ENCODE results near the gene TMEM272.
"Not testable (repeated sequence)": the region's sequence is repeated elsewhere in the genome, so short reads cannot be mapped to it uniquely, and the experiment has no call there.

TMEM272 gene

DNA sequence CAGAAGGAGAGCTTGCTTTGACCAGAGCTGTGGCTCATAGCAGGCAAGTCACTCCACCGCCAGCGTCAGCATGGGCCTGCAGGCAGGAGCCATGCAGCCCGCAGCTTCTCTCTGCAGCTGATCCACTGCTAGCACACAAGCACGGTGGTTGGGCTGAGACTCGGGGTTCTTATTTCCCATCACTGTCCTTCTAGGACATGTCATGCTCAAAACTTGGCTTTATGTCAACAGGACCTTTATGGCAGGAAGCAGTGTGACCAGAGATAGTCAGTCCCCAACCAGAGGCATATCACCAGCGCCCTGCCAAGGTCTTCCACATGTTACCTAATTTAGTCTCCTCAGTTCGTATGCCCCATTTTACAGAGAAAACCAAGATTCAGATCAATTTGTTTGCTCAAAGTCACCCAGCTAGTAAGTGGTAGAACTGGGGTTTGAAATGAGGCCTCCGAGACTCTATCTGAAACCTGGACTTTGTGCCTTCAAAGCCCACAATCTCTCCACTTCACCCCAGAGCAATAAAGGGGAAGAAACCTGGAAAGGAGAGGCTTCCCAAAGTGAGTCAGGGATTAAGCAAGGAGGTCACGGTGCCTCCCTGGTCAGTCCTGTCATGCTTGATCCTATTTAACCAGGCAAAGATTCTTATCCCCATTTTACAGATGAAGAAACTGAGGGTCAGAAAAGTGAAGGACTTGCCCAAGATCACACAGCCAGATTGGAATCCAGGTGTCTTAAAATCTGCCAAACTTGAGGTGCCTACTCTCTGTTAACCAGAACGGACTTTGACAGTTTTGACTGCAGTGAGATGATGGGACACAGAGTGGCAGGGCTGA lies 5.1 kb downstream of the TMEM272 start:
- Mint-ChIP-seq H3K9me3 (no peaks in the 10 kb centered on the region), H3K4me3 (no peak overlapping the region)

DNA sequence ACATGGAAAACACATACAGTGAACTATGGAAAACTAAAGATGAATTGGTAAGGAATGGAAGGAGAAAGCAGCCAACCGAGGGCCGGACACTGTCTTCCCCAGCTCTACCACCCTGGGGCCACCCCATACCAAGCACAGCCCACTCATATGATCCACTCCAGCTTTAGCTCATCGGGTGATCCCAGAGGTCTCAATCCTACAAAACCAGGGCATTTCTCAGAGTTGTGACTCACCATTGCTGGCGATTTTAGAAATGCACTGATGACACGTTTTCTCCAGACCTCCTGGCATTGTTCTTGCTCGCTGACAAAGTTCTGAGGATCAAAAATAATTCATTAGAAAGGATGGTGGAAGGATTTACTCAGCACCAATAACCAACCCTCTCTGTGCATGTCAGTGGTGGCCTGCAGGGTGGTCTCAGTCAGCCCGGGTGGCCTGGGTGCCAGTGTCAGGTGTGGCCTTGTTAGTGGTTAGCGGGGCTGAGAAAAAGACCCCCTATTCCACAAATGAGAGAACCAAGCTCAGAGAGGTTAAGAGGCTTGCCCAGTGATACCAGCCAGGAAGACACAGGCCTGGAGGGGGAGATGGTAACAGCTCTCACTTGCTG lies 6.6 kb downstream of the TMEM272 start:
- Mint-ChIP-seq H3K27ac (peak overlapping the region; percentile 79), H3K9me3 (no peaks in the 10 kb centered on the region), H3K4me1 (peaks cover 35% of the 10 kb centered on the region), H3K36me3 (ENCODE audit: low read depth) (no peaks in the 10 kb centered on the region), H3K4me3 (no peak overlapping the region), H3K27me3 (no peaks in the 10 kb centered on the region)
- DNase-seq = peak; percentile 24
- peak; percentile 96 for ATAC-seq

More for the DNA sequence above, 5.1 kb downstream of the TMEM272 start:
- Mint-ChIP-seq H3K27me3 (peaks cover 2% of the 10 kb centered on the region), H3K4me1 (peaks cover 31% of the 10 kb centered on the region), H3K27ac (no peak overlapping the region), H3K36me3 (ENCODE audit: low read depth) (no peaks in the 10 kb centered on the region)
- no peak for DNase-seq
- ATAC-seq = no peak

DNA sequence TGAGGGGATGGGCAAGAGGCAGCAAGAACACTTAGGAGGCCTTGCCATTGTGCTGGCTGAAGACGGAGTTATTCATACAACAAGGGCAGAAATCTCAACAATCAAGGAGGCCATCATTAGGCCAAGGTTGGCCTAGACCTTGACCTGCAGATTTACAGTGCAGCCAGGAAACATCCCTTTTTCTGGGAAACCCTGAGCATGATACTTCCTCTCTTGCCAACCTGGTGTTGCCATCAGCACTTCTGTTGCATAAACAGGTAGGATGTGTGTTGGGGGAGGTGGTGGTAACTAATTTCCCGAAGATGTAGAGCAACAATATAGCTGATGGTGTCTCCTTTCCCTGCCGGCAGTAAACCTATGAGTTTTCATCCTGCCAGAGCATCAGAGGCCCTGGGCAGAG lies 8.0 kb downstream of the TMEM272 start:
- no peaks in the 10 kb centered on the region for H3K27me3 Mint-ChIP-seq
- DNase-seq (no peak), ATAC-seq (no peak)
- H3K36me3 Mint-ChIP-seq (ENCODE audit: low read depth) = no peaks in the 10 kb centered on the region
- no peaks in the 10 kb centered on the region for H3K9me3 Mint-ChIP-seq
- no peak overlapping the region for H3K4me3 Mint-ChIP-seq
- peaks cover 45% of the 10 kb centered on the region for H3K4me1 Mint-ChIP-seq
- H3K27ac Mint-ChIP-seq = no peak overlapping the region

DNA sequence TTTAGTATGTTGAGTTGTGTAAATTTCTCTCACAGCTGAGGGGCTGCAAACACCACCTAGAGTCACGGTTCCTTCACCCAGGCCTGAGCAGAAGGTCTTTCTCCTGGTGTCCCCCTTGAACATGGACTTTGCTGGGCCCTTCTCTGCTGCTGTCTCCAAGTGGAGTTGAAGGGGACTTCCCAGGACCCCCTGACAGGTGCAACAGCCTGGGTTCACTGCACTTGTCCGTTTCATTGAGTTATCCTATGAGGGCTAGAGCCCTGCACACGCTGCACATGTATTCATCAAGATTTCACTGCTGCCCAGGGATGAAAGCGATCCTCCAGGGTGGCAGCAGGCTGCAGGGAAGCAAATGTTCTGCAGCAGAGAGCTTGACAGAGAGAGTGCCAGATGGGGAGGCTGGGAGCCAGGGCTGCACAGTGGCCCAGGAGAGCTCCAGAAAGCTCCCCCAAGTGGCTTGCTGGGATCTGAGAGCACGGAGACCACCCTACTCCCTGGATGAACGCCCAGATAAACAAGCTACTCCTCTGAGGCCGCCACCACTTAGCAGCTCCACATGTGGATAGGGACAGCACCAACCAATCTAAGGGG lies 10.3 kb downstream of the TMEM272 start:
- H3K27ac Mint-ChIP-seq = no peak overlapping the region
- ATAC-seq = no peak
- H3K9me3 Mint-ChIP-seq = no peaks in the 10 kb centered on the region
- peaks cover 52% of the 10 kb centered on the region for H3K4me1 Mint-ChIP-seq
- no peak overlapping the region for H3K4me3 Mint-ChIP-seq
- H3K36me3 Mint-ChIP-seq (ENCODE audit: low read depth) = no peaks in the 10 kb centered on the region
- DNase-seq = no peak
- no peaks in the 10 kb centered on the region for H3K27me3 Mint-ChIP-seq

DNA sequence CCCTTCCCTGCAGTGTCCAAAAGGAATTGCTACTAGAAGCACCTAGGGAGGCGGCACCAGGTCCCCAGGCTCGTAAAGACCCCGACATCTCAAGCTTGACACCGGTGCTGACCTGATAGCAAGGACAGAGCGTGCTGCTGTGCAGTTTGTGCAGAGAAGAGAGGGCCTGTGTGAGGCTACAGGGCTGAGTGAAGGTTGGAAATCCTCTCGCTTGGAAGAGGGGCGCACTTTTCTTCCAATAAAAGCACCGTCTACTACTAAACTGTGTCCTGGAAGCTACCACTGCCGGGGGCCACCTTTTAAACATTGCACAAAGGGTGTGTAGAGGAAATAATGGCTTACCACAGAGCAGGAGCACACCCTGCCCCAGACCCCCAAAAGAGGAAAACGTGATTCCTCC lies 11.0 kb downstream of the TMEM272 start:
- no peaks in the 10 kb centered on the region for H3K27me3 Mint-ChIP-seq
- H3K4me1 Mint-ChIP-seq = peaks cover 54% of the 10 kb centered on the region
- no peak for DNase-seq
- H3K36me3 Mint-ChIP-seq (ENCODE audit: low read depth) = no peaks in the 10 kb centered on the region
- H3K27ac Mint-ChIP-seq = no peak overlapping the region
- no peak for ATAC-seq
- no peaks in the 10 kb centered on the region for H3K9me3 Mint-ChIP-seq
- no peak overlapping the region for H3K4me3 Mint-ChIP-seq

DNA sequence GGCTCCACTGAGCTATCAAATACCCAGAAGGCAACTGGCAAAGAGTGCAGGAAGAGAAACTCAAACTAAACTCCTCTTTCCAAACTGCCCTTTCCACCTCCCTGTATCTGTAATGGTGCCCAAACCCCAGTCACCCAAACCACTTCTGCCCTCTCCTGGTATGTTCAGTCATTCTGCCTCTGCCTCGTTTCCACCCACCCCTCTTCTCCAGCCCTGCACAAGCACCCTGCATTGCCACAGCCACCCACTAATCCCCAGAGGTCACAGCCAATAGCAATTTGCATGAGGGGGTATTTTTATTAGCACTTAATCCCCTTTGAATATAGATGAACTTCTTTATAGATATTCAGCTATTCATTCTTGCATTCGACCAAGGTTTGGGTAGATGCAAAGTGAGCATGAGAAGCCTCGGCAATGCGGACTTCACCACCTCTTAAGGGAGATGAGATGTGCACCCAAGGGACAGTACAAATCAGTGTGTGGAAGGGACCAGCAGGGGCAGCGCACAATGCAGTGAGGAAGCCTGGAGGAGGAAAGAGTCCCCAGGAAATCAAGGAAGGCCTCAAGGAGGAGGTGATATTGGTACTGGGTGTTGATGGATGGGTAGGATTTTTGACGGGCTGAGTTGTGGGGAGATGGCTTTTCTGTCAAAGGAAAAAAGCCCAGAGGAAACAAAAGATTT lies 12.4 kb downstream of the TMEM272 start:
- Mint-ChIP-seq H3K9me3 (no peaks in the 10 kb centered on the region), H3K36me3 (ENCODE audit: low read depth) (no peaks in the 10 kb centered on the region), H3K4me1 (peaks cover 54% of the 10 kb centered on the region), H3K27ac (no peak overlapping the region), H3K4me3 (no peak overlapping the region), H3K27me3 (no peaks in the 10 kb centered on the region)
- ATAC-seq (peak; percentile 97), DNase-seq (no peak)

DNA sequence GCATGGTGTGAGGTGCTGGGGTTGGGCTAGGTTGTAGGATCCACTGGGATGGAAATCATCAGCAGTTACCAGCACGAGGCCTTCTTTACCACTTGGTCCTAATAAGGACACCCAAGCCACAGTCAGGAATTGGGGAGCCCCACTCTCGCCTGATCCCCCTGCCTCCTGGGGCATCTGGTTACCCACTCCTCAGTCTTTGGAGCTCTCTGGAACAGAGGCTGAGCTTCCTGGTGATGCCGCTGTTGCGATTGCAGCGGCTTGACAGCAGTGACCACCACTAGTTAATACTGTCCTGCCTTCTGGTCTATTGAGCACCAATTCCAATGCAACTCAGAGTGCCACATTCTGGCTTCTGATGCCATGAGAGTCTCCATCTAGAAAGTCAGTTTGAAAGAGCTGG lies 13.5 kb downstream of the TMEM272 start:
- no peak for DNase-seq
- H3K9me3 Mint-ChIP-seq = no peaks in the 10 kb centered on the region
- no peak overlapping the region for H3K27ac Mint-ChIP-seq

DNA sequence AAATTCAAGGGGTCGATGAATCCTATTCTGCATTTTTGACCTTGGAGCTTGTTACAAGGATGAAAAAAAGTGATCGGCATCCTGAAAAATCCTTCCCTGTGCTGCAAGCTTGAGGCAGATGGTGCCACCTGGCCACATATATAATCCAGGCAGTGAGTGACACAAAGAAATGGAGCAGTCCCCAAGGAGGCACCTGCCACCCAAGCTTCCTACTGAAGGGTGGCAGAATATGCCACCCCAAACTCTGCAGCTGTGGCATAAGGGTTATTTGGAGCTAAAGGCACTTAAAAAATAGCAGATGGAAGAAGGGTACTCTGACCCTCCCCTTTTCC lies 15.4 kb downstream of the TMEM272 start:
- ATAC-seq = no peak
- H3K4me1 Mint-ChIP-seq = peaks cover 72% of the 10 kb centered on the region
- no peak overlapping the region for H3K27ac Mint-ChIP-seq

More for the DNA sequence above, 13.5 kb downstream of the TMEM272 start:
- no peak for ATAC-seq
- peaks cover 54% of the 10 kb centered on the region for H3K4me1 Mint-ChIP-seq
- no peaks in the 10 kb centered on the region for H3K27me3 Mint-ChIP-seq
- H3K36me3 Mint-ChIP-seq (ENCODE audit: low read depth) = no peaks in the 10 kb centered on the region
- no peak overlapping the region for H3K4me3 Mint-ChIP-seq

DNA sequence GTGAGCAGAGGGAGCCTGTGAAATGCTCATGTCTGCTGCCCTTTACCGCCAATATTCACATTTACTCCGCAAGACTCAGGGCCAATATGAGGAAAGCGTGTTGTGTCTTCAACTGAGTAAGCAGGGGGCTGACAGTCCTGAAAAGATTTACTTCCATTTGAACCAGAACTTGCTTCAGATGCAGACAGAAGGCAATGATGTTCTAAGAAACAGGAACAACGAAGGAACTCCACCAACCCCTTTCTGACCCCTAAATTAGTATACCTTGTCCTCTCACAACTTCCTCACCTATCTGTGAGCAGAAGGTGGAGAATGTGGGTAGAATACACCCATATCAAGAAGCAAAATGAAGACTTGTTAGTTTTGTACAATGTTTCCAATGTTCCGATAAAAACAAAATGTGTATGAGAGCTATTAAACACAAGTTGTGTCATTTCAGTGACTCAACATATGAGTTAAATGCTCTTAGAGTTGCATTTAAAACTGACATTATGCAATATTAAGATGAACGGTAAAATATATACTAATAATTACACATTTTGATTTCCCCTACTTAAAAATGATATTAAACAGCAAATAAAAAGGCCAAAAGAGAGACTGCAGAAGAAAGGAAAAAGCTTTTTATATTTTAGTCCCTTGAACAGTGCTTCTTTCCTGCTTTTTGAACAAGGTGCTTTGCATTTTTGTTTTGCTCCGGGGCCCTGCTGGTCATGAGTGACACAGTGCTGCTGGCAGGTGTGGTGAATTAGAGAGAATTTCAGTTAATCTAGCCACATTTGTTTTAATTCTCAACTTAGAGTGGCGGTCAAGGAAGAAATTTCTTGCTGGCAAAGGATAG lies 16.0 kb downstream of the TMEM272 start:
- no peaks in the 10 kb centered on the region for H3K27me3 Mint-ChIP-seq
- no peak for ATAC-seq
- no peaks in the 10 kb centered on the region for H3K36me3 Mint-ChIP-seq (ENCODE audit: low read depth)
- H3K4me1 Mint-ChIP-seq = peaks cover 72% of the 10 kb centered on the region
- no peak for DNase-seq
- H3K4me3 Mint-ChIP-seq = no peak overlapping the region
- H3K9me3 Mint-ChIP-seq = no peaks in the 10 kb centered on the region
- H3K27ac Mint-ChIP-seq = no peak overlapping the region

More for the DNA sequence above, 15.4 kb downstream of the TMEM272 start:
- Mint-ChIP-seq H3K9me3 (no peaks in the 10 kb centered on the region), H3K27me3 (no peaks in the 10 kb centered on the region), H3K4me3 (no peak overlapping the region), H3K36me3 (ENCODE audit: low read depth) (no peaks in the 10 kb centered on the region)
- DNase-seq = no peak

DNA sequence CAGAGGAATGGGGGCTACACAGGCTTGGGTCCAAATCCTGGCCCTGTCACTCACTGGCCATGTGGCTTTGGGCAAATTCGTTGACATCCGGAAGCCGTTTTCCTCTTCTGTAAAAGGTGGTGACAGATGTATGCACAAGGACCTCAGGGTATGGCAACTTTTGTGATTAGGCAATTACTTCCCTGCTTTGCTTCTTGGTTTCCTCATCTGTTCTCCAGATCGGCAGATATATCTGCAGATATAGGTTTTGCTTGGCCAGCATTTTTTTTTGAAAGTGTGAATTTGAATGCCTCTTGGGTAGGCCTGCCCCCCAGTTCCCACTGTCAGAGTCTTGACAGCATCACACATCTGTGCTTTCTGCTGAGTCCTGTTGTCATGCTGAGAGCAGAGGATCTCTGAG lies 17.7 kb downstream of the TMEM272 start:
- Mint-ChIP-seq H3K36me3 (ENCODE audit: low read depth) (no peaks in the 10 kb centered on the region), H3K4me3 (peak overlapping the region; percentile 44), H3K27ac (no peak overlapping the region), H3K27me3 (no peaks in the 10 kb centered on the region), H3K9me3 (no peaks in the 10 kb centered on the region), H3K4me1 (peaks cover 80% of the 10 kb centered on the region)
- DNase-seq (no peak), ATAC-seq (no peak)

DNA sequence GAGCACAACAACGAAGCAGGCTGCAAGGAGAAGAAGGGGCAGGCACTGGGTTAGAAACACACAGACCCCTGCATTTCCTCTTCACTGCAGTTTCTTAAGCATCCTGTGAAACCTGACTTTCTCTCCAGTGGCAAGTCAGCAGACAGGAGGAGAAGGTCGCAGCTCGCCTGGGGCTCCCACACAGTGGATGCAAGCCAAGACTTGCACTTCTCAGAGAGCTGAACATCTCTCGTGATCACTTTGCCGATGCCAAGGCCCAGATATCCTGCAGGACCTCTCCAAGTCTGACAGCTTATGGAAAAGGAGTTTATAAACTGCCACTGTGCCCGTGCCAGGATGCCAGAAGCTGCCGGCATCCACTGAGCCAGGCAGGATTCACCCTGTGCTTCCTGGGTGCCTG lies 18.4 kb downstream of the TMEM272 start:
- ATAC-seq = no peak
- Mint-ChIP-seq H3K4me1 (peaks cover 83% of the 10 kb centered on the region), H3K9me3 (no peaks in the 10 kb centered on the region), H3K27ac (peak overlapping the region; percentile 96), H3K27me3 (no peaks in the 10 kb centered on the region), H3K4me3 (peak overlapping the region; percentile 75), H3K36me3 (ENCODE audit: low read depth) (no peaks in the 10 kb centered on the region)
- no peak for DNase-seq

DNA sequence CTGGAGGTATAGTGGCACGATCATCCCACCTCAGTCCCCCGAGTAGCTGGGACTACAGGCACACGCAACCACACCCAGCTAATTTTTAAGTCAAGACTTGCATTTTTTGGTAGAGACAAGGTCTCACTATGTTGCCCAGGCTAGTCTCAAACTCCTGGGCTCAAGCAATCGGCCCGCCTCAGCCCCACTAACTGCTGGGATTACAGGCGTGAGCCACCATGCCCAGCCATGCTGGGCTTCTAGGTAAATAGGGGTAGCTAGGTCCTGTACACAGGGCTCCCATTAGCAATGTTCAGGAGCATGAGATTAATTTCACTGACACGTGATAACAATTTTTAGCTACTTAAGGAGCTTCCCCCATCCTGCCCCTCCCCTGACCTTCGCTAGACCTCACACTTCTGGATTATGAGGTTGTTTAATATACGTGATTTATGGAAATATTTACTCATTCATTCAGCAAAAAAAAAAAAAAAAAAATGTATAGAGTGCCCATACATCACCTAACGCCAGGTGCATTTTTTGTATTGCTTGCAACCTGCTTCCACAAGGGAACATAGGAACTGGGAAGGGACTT lies 19.2 kb downstream of the TMEM272 start:
- Mint-ChIP-seq H3K4me3 (peak overlapping the region; percentile 75), H3K27ac (peak overlapping the region; percentile 96), H3K36me3 (ENCODE audit: low read depth) (no peaks in the 10 kb centered on the region), H3K9me3 (no peaks in the 10 kb centered on the region), H3K4me1 (peaks cover 91% of the 10 kb centered on the region), H3K27me3 (no peaks in the 10 kb centered on the region)
- DNase-seq = no peak
- peak; percentile 30 for ATAC-seq

DNA sequence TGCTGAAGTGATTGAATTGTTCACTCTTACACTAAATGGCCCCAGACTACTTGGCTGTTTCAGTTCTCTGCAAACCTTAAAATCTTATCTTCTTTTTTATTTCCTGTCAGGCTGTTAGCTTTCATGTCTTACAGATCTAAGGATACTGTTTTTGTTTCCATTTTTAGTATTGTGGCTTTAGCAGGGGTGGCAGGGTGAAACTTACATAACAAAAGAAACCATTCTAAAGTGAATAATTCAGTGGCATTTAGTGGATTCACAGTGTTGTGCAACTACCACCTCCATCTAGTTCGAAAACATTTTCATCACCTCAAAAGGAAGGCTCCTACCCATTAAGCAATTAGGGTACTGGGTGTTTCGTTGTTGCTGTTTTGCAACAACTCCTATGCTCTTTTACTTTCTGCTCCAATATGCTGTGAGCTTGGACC lies 19.8 kb downstream of the TMEM272 start:
- peak overlapping the region; percentile 75 for H3K4me3 Mint-ChIP-seq
- peaks cover 96% of the 10 kb centered on the region for H3K4me1 Mint-ChIP-seq
- H3K27me3 Mint-ChIP-seq = no peaks in the 10 kb centered on the region
- DNase-seq (no peak), ATAC-seq (peak; percentile 33)
- H3K27ac Mint-ChIP-seq = peak overlapping the region; percentile 96
- H3K9me3 Mint-ChIP-seq = no peaks in the 10 kb centered on the region
- H3K36me3 Mint-ChIP-seq (ENCODE audit: low read depth) = no peaks in the 10 kb centered on the region

DNA sequence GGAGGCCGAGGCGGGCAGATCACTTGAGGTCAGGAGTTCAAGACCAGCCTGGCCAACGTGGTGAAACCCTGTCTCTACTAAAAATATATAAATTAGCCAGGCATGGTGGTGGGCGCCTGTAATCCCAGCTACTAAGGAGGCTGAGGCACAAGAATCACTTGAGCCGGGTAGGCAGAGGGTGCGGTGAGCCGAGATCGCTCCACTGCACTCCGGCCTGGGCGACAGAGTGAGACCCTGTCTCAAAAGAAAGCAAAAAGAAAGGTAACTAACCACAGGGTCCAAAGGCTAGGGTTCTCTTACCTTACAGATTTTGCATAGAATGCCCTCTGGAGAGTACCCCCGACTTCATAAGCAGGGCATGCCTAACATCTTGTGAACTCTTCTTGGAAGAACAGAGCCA lies 20.3 kb downstream of the TMEM272 start:
- H3K27ac Mint-ChIP-seq = peak overlapping the region; percentile 96
- peaks cover 96% of the 10 kb centered on the region for H3K4me1 Mint-ChIP-seq
- H3K27me3 Mint-ChIP-seq; DNase-seq; H3K36me3 Mint-ChIP-seq (ENCODE audit: low read depth); H3K9me3 Mint-ChIP-seq; ATAC-seq: not testable (repeated sequence)
- peak overlapping the region; percentile 75 for H3K4me3 Mint-ChIP-seq
